Activated CD4-positive, CD25-positive, alpha-beta regulatory T cell treated with anti-CD3 and anti-CD28 coated beads, Interleukin-2, amount 50 U/mL, for 24 hours (primary cell): ENCODE results near the gene TBK1.

Experiments used
- ATAC-seq, 2 donors: fragments of 150-1000 bp; cut with Tn5 transposase; one replicate each; pipeline ENCODE4 v1.10.0; 2021; ENCODE audit warnings: mild to moderate bottlenecking in 1 of 2, moderate library complexity in 1 of 2

Gene TBK1

GRCh38 chr12:64452559-64453329, 824 bp downstream of the TBK1 start:
- ATAC-seq = peak; percentile 2 to 5

DNA sequence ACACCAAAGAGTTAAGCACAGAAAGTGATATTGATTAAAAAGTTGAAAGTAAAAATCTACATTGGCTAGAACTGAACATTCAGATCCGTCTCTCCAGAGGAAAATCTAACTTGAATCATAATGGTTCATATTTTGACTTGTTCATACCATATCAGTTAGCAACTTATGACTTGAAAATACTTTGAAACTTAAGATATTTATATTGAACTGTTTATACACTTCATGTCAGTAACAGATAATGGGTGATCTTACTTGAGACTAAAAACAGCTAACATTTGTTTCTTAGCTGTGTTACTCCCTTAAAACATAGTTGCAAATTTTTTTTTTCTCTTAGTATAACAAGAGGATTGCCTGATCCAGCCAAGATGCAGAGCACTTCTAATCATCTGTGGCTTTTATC, 3.6 kb downstream of the TBK1 start:
- no peak for ATAC-seq

DNA sequence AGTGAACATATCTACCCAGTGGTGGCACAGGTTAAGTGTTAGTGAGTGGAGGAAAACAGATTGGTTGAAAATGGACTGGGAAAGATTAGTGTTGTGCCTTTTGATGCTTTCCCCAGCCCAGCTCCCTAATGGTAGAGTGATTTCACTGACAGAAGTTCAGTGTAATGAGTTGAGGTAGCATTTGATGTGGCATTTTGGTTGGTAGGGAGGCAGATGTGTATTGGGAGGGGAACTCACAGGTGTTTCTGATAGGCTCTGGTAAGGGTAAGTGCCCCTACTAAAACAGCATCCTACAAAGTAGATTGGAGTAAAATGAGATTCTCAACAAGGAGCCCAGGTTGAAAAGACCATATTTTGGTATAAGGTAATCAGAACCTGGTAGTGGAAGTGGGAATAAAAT, 4.2 kb downstream of the TBK1 start:
- ATAC-seq = no peak

- ATAC-seq = peak; percentile 47
Measured at GRCh38 chr12:64457032-64457431, 5.1 kb downstream of the TBK1 start.

DNA sequence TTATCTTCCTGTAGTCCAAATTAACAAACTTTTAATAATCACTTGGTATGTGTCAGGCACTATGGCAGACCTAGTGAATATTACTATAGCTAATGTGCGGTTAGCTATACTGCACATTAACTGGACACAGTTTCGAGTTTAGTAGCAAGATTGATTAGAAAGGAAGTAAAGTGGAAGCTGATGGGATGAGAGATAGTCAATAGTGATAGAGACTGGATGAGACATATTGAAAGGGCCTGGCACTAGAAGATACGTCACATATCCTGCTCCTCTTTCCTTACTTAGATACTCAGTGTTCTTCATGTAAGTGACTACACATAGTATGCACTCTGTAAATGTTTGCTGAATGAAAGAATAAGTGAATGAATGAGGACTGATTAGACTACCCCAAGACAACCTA, 5.5 kb downstream of the TBK1 start:
- ATAC-seq = peak in 1 of 2 donors; percentile 10

GRCh38 chr12:64457923-64458322, 6.0 kb downstream of the TBK1 start:
- no peak for ATAC-seq

GRCh38 chr12:64459394-64459891, 7.5 kb downstream of the TBK1 start:
- peak; percentile 23 to 57 for ATAC-seq

- no peak for ATAC-seq
Measured at GRCh38 chr12:64461634-64462414, 9.9 kb downstream of the TBK1 start.

DNA sequence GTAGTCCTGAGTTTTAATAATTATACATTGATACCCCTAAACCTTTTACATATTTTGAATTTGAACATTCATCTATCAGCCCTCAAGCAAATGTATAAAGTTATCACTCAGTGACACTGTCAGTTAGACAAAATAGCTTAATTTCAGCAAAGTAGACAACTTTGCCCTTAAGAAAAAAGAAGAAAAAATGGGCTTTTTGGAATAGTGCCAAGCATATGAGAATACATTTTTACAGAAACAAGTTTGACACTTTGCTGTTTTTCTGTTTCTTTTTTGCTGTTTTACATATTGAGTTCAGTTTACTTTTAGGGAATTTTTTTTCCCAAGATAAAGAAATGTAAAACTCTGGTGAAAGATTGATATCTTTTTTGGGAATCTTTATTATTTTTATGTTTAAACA, 14.3 kb downstream of the TBK1 start:
- ATAC-seq = no peak

DNA sequence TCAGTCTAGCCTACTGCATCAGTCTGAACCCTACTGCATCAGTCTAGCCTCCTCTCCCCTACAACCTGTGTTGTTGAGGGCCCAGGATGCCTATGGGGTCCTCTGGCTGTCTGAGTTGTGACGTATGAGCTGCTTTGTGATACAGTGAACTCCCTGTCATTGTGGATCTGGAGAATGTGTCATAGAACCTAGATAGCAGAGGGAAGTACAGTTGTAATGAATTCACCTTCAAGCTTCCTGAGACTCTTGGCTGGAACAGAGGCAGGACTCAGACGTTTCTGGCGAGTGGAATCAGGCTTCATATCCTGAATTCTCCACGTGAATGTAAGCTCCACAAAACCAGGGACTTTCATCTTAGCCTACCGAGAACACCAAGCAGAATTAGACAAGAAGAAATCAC, 17.0 kb downstream of the TBK1 start:
- ATAC-seq = no peak

DNA sequence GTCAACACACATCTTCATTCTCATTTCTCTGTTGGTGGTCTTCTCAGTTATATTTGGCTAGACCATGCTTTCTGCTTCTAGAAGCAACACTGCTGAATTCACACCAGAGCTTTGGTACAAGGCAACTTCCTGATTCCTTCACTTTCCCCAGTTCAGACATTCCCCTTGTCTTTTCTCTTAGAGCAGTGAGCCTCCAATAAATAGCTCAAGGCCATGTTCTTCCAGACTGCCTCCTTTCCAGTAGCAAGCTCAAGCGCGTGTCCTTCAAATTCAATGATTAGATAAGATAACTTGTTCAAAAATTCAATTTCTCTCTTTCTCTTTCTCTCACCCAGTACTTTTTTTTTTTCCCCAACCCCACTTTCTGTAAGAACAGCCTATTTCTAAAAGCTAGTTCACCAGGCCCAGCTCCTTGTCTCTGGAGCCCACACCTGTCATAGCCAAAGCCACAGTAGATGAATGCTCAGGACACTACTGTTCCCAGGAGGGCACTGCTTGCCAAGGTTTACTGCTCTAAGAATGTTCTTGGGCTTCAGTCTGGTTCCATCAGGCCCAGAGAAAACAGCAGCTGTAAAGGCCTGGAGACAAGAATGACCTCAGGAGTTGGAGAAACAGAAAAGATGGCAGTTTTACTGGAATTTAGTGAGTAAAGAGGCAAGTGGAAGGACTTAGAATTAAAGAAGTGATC, 17.7 kb downstream of the TBK1 start:
- no peak for ATAC-seq

DNA sequence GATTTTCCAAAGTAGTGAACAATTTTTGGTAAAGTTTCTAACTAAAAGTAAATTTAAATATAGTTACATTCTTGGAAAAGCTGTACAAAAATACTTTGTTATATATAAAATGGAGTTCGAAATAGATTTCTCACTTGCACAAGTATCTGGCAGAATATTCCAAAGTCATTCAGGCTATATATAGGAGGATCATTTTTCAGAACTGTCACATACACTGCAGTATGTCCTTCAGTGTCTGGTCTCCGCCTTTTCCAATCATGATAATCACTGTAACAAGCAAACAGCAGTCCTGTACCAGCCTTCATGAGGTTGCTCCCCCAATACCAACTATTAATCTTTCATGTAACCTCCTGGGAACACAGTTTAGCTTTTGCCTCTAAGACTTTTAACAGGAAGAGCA, 18.6 kb downstream of the TBK1 start:
- ATAC-seq = no peak

DNA sequence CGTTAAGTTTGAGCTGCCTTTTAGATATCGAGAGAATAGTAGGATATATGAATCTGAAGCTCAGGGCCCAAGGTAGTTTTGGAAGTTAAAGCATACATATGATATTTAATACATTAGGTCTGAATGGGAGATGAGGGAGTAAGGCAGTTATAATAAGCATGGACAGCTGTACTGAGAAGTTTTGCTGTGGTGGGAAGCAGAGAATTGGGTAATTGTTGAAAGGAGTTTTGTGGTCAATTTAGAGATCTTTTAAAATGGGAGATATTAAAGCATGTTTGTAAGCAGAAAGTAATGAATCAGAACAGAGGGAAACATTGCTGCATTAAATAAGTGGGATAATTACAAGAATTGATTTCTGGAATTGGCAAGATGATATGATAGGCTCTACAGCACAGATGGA, 21.3 kb downstream of the TBK1 start:
- no peak for ATAC-seq

- no peak for ATAC-seq
Measured at GRCh38 chr12:64475518-64475917, 23.6 kb downstream of the TBK1 start.

DNA sequence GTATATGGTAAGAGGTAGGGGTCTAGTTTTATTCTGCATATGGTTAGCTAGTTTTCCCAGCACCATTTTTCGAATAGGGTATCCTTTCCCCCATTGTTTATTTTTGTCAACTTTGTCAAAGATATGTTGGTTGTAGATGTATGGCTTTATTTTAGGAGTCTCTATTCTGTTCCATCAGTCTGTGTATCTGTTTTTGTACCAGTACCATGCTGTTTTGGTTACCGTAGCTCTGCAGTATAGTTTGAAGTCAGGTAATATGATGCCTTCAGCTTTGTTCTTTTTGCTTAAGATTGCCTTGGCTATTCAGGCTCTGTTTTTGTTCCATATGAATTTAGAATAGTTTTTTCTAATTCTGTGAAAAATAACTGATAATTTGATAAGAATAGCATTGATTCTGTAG, 24.9 kb downstream of the TBK1 start:
- no peak for ATAC-seq

- ATAC-seq = peak in 1 of 2 donors; percentile 20
Measured at GRCh38 chr12:64478661-64479060, 26.7 kb downstream of the TBK1 start.

DNA sequence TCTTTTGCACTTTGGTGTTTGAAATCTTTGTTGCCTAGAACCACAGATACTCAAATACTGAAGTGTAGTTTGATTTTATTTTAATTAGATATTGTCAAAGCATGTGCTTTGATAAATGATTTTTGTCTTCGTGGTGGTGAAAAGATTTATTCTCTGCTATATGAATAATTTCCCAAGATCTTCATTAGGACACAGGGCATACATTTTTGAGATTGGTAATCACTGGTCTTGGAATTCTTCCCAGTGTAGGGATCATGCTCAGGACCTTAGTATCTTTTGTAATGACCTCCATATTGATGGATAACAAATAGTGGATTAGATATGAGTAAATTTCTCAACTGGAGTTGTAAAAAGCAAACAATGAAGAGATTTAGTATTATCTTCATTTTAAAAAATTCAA, 28.2 kb downstream of the TBK1 start:
- ATAC-seq = no peak

GRCh38 chr12:64486657-64487056, 34.7 kb downstream of the TBK1 start:
- no peak for ATAC-seq

DNA sequence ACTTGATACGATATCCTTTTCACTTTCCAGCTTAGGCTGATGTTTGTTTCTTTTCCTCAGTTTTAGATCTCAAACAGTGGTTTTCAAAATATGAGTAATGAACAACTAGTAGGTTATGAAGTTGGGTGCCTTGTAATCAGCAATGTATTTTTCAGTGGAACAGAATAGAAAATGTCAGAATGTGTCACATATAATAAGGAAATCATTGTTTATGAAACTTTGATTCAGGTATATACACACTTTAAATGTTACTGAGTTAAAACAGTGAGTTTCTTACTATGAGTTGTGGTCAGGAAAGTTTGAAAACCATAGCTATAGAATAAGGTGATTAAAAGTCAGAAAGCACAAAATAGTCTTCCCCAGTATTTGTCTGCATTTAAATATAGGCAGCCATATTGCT, 39.8 kb downstream of the TBK1 start:
- ATAC-seq = no peak

DNA sequence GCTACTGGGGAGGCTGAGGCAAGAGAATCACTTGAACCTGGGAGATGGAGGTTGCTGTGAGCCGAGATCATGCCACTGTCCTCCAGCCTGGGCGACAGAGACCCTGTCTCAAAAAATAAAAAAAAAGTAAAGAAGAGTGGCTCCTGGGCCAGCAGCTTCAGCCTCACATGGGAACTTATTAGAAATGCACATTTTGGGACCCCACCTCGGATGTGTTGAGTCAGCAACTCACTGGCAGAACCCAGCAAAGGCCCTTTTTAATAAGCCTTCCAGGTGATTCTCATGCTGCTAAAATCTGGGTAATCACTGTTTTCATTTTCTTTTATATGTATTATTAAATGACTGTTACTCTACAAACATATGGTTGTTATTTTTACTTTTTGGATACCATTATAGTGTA, 41.6 kb downstream of the TBK1 start:
- ATAC-seq = no peak

DNA sequence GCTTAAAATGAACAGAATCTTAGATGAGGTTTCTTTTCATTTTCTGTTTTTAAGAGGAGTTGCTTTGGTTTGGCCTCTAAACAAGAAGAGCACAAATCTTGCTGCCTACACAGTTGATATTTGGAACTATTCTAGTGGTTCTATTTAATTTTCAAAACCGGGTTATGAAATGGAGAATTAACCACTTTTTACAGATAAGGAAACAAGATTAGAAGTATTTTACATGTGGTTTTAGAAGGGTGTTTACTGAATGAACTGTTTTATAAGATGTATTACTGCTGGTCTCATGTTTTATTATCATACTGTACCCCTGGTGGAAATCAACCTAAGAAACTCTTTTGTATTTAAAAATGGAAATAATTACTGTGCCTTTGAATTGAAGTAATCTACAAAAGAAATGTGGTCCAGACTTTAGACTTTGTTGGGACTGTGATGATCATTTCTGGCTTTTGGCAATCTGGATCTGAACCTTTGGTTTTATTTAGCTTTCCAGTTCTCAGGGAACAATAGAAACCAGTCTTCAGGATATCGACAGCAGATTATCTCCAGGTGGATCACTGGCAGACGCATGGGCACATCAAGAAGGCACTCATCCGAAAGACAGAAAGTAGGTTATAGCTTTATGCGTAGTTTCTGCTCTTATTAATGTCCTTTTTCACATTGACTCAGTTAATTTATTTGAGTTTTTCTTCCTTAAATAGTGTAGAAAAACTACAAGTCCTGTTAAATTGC, 43.2 kb downstream of the TBK1 start:
- no peak for ATAC-seq

DNA sequence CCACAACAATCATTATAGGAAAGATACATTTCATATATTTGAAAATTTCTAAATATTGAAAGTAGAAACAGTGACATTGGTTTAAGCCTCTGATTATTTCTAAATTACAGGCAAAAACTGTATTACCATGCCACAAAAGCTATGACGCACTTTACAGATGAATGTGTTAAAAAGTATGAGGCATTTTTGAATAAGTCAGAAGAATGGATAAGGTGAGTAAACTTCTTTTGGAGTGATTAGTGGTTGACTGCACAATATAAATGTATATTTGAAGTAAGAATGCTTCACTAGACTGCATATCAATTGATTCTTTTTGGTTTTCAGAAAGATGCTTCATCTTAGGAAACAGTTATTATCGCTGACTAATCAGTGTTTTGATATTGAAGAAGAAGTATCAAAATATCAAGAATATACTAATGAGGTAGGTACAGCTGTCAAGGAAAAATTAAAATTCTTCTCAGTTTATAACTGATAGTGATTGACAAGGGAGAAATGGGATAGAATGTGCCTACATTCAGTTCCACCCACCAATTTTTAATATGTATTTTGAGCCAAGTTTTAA, 45.0 kb downstream of the TBK1 start:
- ATAC-seq = peak; percentile 21 to 52
